Lower lobe of right lung (tissue), 2 donors: ENCODE data around the gene POLR1A. TPM values are rescaled to one million over a fixed set of nuclear protein-coding genes. Genes with fewer than 3 reads are reported as not detected.

Source experiments
- ATAC-seq, 2 donors: fragments of 200-7000 bp; cut with Tn5 transposase; one replicate each; pipeline ENCODE4 v1.9.1; 2020 to 2022; ENCODE audit warnings: mild to moderate bottlenecking in 2 of 2, moderate library complexity in 2 of 2
- DNase-seq: peaks from one replicate; pipeline ENCODE4 v3.0.0-alpha.2; 2020
- H3K27ac ChIP-seq: fragments of 200-600 bp; one replicate; pipeline ENCODE4 v1.8.0; 2022
- H3K27me3 ChIP-seq: fragments of 200-600 bp; one replicate; pipeline ENCODE4 v1.8.0; 2022; ENCODE audit warnings: low read depth
- H3K36me3 ChIP-seq: fragments of 200-600 bp; one replicate; pipeline ENCODE4 v1.8.0; 2022; ENCODE audit warnings: mild to moderate bottlenecking
- H3K4me1 ChIP-seq: fragments of 200-600 bp; one replicate; pipeline ENCODE4 v1.8.0; 2022
- H3K4me3 ChIP-seq: fragments of 200-600 bp; one replicate; pipeline ENCODE4 v1.8.0; 2022; ENCODE audit warnings: mild to moderate bottlenecking
- H3K9me3 ChIP-seq: fragments of 200-600 bp; one replicate; pipeline ENCODE4 v1.8.0; 2022
- intact Hi-C: fragments of 100-400 bp; cut with DNase I; formaldehyde crosslinking; loops from one replicate; pipeline ENCODE4 v1.11.0; 2022
- total RNA-seq: library from RNA; stranded (reverse); fragmentation: NEBNext Ultra II Directional; extraction: Animal tissue kit (Norgen Biotek cat#: 25700); gene quantifications from one replicate; pipeline ENCODE4 v1.2.1, GENCODE V29; 2021
- TF ChIP-seq, protein P1 (sequence below): fragments of 200-600 bp; IDR thresholded peaks from one replicate; pipeline ENCODE4 v1.8.0; 2022; ENCODE audit warnings: antibody characterized with exemption, mild to moderate bottlenecking
- donor health status: DM: no; HTN: yes; CAD: no; lungs with severe emphysema.

The POLR1A gene
- total RNA-seq, 1 donor from 2014 or later = 22.2 TPM

DNA sequence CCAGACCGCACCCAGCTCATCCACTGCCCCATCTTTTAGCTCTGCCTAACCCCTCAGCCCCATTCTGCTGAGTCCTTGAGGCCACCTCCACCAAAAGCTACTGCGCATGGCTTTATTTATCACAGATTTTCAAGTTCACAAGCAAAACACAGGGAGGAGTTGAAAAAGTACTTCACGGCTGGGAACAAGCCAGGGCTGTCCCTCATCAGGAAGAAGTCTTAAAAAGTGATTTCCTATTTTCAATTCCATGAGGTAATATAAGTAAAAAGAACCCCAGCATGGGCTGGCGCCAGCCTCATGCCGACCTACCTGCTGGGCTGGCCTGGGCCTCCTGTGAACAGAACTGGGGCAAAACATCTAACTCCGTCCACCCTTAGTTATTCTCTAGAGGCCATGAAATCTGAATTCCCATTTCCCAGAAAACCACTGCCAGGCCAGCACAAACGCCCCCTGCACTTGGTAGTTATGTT is 69.0 kb downstream of the POLR1A start:
- intact Hi-C loops = no loop called here
- peak overlapping the region; percentile 17 for H3K4me3 ChIP-seq
- ATAC-seq (peak; percentile 75 to 81), DNase-seq (peak; percentile 64)
- H3K4me1 ChIP-seq = peaks cover 53% of the 10 kb centered on the region
- TF ChIP-seq, protein P1, sequence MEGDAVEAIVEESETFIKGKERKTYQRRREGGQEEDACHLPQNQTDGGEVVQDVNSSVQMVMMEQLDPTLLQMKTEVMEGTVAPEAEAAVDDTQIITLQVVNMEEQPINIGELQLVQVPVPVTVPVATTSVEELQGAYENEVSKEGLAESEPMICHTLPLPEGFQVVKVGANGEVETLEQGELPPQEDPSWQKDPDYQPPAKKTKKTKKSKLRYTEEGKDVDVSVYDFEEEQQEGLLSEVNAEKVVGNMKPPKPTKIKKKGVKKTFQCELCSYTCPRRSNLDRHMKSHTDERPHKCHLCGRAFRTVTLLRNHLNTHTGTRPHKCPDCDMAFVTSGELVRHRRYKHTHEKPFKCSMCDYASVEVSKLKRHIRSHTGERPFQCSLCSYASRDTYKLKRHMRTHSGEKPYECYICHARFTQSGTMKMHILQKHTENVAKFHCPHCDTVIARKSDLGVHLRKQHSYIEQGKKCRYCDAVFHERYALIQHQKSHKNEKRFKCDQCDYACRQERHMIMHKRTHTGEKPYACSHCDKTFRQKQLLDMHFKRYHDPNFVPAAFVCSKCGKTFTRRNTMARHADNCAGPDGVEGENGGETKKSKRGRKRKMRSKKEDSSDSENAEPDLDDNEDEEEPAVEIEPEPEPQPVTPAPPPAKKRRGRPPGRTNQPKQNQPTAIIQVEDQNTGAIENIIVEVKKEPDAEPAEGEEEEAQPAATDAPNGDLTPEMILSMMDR = peak; percentile 8
- H3K36me3 ChIP-seq = peaks cover 33% of the 10 kb centered on the region
- no peaks in the 10 kb centered on the region for H3K27me3 ChIP-seq
- H3K9me3 ChIP-seq = no peaks in the 10 kb centered on the region
- peak overlapping the region; percentile 88 for H3K27ac ChIP-seq

DNA sequence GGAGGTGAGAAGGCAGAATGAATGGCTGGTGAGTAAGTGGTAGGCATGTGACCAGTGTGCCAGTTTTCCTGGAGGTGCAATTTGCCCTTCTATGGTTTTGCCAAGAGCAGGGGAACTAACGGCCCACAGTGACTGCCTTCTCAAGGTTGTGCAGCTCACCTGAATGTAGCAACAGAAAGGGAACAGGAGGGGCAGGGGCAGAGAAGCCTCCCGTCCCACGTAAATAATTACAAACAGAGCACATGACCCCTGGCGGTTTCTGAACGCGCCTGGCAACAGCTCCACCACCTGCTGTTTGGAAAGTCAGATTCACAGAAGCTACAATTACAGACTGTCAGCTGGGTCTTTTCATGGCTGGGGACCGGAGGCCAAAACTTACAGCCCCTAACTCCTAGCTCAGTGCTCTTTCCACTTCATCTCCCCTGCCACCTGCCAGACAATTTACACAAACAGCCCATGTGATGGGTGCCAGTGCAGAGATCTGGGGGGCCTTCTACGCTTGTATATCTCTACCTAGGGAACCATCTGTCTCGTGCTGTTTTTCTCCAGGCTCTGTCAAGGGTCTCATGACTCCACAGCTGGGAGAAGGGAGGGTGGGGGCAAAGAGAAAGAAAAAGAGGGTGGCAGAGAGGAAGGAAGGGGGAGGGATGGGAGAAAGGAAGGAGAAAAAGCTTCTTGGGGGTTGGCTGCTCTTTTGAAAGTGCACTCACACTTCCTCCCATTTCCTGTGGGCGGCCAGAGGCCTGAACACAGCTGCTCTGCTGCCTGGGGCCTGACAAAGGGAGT is 69.6 kb downstream of the POLR1A start:
- ATAC-seq = peak; percentile 57 to 63

DNA sequence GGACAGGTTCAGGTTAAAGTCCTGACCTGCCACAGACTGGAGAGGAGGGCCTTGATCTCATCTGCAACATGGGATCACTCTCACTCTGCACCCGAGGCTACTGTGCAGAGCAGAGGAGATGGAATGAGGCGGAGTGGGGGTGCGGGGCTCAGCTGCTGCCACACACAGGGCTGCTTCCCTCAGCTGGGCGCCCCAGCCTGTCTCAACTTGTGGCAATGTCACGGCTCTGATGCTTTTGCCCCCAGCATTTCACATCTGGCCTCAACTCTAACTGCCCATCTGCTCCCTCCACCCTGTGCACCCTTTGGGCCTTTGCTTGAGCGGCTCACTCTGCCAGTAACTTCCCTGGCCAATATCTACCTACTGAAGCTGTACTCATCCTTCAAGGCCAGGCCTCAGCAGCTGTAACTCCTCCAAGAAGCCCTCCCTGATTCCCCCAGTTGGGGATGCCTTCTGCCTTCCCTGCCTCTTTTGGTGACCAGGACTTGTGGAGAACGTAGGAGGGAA is 70.3 kb downstream of the POLR1A start:
- H3K4me3 ChIP-seq = peak overlapping the region; percentile 17
- TF ChIP-seq, protein P1 = no peak
- H3K4me1 ChIP-seq = peaks cover 53% of the 10 kb centered on the region
- peaks cover 43% of the 10 kb centered on the region for H3K36me3 ChIP-seq
- ATAC-seq (no peak), DNase-seq (no peak)
- intact Hi-C loops = no loop called here
- H3K9me3 ChIP-seq = no peaks in the 10 kb centered on the region
- no peaks in the 10 kb centered on the region for H3K27me3 ChIP-seq
- peak overlapping the region; percentile 88 for H3K27ac ChIP-seq

More for the DNA sequence above, 69.6 kb downstream of the POLR1A start:
- Histone ChIP-seq H3K9me3 (no peaks in the 10 kb centered on the region), H3K36me3 (peaks cover 36% of the 10 kb centered on the region), H3K27ac (peak overlapping the region; percentile 88), H3K4me3 (peak overlapping the region; percentile 17), H3K4me1 (peaks cover 53% of the 10 kb centered on the region), H3K27me3 (no peaks in the 10 kb centered on the region)
- DNase-seq = peak; percentile 86
- TF ChIP-seq, protein P1 = peak; percentile 30
- intact Hi-C loops = no loop called here

DNA sequence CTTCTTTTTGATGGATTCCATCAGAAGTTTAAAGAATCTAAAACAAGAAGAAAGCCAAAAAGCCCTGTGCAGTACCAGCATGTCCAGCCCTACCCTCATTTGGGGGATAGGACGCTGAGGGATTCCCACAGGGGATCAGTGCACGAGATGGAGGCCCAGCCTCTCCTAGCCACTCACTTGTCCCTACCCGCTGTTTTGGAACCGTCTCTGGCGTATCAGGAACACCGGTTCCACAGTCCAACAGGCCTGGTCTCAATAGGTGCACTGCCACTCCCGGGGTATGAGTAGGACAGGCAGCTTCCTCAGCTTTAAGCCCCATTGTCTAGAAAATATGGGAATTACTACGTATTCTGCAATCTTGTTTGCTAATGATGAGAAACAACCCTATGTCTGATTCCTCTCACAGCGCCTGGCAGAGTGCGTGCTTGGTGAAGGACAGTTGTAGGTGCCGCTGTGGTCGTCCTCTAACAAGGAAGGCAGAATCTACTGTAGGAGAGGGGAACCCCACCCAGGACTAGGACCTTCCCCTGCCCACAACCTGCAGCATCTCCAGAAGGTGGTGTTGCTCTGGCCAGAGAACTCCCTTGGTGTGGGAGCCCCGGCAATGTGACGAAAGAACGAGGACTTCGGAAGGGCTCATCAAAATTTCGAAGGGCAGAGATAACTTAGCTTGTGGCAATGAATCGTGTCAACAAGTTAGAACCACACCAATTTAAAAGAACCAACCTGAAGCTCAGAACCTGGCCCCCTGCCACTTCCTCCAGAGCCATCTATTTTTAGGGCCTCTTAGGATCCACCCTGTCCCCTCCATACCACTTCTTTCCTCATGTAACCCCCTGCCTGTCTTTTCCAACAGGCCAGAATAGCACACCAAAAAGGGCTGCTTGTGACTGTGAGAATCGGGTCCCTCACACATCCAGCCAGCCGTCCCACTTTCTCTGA is 71.7 kb downstream of the POLR1A start:
- ATAC-seq (no peak), DNase-seq (no peak)
- peaks cover 48% of the 10 kb centered on the region for H3K4me1 ChIP-seq
- H3K27ac ChIP-seq = peak overlapping the region; percentile 88
- peaks cover 48% of the 10 kb centered on the region for H3K36me3 ChIP-seq
- intact Hi-C loops = no loop called here
- no peaks in the 10 kb centered on the region for H3K9me3 ChIP-seq
- no peaks in the 10 kb centered on the region for H3K27me3 ChIP-seq
- H3K4me3 ChIP-seq = no peak overlapping the region
- TF ChIP-seq, protein P1 = no peak

DNA sequence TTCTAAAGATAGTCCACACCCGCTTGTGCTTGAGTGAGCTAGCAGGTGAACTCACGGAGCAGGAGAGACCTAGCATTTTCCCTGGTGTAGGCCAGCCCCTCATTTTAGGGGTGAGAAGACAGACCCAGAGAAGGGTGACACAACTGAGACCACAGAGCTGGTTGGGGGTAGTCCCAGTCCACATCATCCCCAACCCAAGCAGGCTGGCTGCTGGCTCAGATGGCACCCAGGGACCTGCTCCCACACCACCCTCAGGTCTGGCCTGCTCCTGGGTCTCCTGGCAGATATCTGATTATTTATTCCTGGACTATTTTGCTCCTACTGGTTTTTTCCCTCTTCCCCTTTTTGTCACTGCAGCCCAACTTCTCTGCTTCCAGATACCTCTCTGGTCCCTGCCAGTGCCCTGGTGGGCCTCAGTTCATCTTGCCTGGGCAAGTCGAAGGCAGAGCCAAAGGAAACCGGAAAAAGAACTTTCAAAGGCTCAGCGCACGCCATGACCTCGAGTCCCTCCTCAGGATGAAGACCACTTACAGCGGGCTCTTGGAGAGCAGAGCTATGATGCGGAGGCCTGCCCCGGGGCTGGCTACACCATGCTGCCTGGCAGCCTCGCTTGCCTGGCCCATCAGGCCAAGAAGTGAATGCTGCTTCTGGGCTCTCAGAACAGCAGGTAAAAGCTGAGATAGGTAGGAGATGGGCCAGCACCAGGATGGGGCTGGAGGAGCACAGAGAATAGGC is 72.7 kb downstream of the POLR1A start:
- Histone ChIP-seq H3K27me3 (no peaks in the 10 kb centered on the region), H3K27ac (peak overlapping the region; percentile 18), H3K9me3 (no peaks in the 10 kb centered on the region), H3K36me3 (peaks cover 58% of the 10 kb centered on the region), H3K4me3 (no peak overlapping the region), H3K4me1 (peaks cover 38% of the 10 kb centered on the region)
- ATAC-seq (no peak), DNase-seq (no peak)
- TF ChIP-seq, protein P1 = no peak
- intact Hi-C loops = no loop called here
